Fibroblast of mammary gland (primary cell): ENCODE measurements around the gene KLHL20.
"Not testable (repeated sequence)": the region's sequence is repeated elsewhere in the genome, so short reads cannot be mapped to it uniquely, and the experiment has no call there.

Source experiments
- DNase-seq: peaks from one replicate; pipeline ENCODE4 v3.0.0-alpha.2; 2010; ENCODE audit warnings: low read depth
- H3K4me3 ChIP-seq: 2 replicates; pipeline ENCODE4 v1.5.1; 2011; ENCODE audit warnings: low read depth, mild to moderate bottlenecking, low read length, moderate library complexity; ENCODE audit not compliant: control insufficient read depth
- CTCF ChIP-seq: conservative IDR thresholded peaks from 2 replicates; pipeline ENCODE4 v1.5.1; 2011; ENCODE audit warnings: low read depth, low read length, inconsistent platforms; ENCODE audit not compliant: control insufficient read depth, insufficient read depth

The KLHL20 gene, protein sequence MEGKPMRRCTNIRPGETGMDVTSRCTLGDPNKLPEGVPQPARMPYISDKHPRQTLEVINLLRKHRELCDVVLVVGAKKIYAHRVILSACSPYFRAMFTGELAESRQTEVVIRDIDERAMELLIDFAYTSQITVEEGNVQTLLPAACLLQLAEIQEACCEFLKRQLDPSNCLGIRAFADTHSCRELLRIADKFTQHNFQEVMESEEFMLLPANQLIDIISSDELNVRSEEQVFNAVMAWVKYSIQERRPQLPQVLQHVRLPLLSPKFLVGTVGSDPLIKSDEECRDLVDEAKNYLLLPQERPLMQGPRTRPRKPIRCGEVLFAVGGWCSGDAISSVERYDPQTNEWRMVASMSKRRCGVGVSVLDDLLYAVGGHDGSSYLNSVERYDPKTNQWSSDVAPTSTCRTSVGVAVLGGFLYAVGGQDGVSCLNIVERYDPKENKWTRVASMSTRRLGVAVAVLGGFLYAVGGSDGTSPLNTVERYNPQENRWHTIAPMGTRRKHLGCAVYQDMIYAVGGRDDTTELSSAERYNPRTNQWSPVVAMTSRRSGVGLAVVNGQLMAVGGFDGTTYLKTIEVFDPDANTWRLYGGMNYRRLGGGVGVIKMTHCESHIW

GRCh38 chr1:173714759-173715537 lies at the start of gene KLHL20:
Gene KLHL20, plus strand, starts transcription at chr1:173714981. Its CDS starts 1,063 bp downstream, at chr1:173716044.
- H3K4me3 ChIP-seq = peak within 1 kb of the TSS; percentile 86
- no peak for TF ChIP-seq CTCF
- DNase-seq = peak; percentile 90

GRCh38 chr1:173666646-173667045 lies 48.1 kb upstream of the KLHL20 start:
- DNase-seq = peak; percentile 63
- H3K4me3 ChIP-seq = no peak overlapping the region
- no peak for TF ChIP-seq CTCF

DNA sequence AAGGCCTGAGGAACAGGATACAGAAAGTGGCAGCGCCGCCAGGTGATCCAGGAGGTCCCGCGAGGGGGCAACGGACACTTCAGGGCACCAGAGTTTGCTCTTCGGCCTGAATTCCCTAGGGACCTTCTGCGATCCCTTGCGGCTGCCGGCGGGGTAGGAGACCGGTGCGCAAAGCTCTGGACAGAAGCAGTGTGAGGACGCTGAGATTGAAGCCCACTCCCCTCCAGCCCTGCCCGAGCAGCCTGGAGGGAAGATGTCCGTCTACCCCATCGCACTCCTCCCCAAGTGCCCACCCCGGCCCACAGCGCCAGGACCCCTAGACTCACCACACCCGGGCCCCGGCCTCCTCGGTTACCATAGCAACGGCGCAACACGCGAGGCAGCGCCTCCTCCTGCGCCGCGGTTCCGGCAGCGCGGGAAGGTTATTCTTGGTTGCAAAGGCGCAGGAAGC lies 45.3 kb upstream of the KLHL20 start, which contains the start of gene ANKRD45:
Gene ANKRD45, minus strand, starts transcription at position 361 of the 451 bp plus-strand sequence. CDS start 10,433 bp downstream, outside the sequence.
- DNase-seq = peak; percentile 31
- TF ChIP-seq CTCF = no peak
- peak within 1 kb of the TSS; percentile 48 for H3K4me3 ChIP-seq

DNA sequence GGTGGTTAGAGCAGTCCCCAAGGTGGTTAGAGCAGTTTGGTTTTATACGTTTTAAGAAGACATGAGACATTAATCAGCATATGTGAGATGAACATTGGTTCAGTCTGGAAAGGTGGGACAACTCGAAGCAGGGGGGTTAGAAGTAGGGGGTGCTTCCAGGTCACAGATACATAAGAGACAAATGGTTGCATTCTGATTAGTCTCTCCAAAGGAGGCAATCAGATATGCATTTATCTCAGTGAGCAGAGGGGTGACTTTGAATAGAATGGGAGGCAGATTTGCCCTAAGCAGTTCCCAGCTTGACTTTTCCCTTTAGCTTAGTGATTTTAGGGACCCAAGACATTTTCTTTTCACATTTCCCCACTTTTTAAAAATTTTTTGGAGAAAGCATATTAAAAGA lies 40.3 kb upstream of the KLHL20 start:
- not testable (repeated sequence) for H3K4me3 ChIP-seq, DNase-seq

DNA sequence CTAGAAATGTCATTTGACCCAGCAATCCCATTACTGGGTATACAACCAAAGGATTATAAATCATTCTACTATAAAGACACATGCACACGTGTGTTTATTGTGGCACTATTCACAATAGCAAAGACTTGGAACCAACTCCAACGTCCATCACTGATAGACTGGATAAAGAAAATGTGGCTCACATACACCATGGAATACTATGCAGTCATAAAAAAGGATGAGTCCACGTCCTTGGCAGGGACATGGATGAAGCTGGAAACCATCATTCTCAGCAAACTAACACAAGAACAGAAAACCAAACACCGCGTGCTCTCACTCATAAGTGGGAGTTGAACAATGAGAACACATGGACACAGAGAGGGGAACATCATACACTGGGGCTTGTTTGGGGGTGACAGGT lies 34.6 kb upstream of the KLHL20 start:
- H3K4me3 ChIP-seq, DNase-seq: not testable (repeated sequence)

DNA sequence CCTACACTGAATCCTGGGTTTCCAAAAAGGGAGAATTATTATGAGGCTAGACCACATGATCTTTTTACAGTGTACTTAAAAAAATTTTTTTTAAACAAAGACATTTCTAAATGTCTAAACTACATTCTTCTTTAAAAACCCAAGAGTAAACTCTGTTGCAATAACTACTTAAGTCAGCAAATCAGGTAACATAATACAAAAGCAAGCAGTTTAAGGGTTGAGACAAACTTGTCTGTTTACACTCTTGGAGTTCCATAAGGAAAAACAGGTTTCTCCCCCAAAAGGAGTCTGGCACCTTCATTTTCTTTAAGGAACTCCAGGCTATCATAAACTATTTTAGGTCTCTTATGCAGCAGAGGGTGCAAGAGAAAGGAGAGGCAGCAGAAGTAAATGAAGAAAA lies 32.6 kb upstream of the KLHL20 start:
- no peak for DNase-seq
- no peak for TF ChIP-seq CTCF
- no peak overlapping the region for H3K4me3 ChIP-seq

- H3K4me3 ChIP-seq, DNase-seq: not testable (repeated sequence)
Observed at GRCh38 chr1:173683838-173684237, 30.9 kb upstream of the KLHL20 start.

DNA sequence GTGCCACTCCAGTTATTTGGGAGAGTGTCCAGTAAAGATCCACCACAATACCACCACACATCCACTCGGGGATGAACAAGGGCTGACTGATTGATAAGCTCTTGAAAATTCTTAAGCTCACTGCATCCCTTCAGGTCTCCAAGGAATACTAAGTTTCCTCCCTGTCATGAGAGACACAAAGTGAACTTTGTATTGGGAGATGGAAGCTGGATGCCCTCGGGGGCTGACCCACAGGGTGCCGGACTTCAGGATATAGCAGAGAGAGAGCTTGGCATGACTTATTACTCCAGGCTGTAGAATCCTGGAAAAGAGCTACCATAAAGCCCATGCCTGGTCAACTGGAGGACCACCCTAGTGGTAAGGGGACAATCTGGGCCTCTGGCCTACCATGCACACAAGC lies 29.7 kb upstream of the KLHL20 start:
- not testable (repeated sequence) for DNase-seq

More for the DNA sequence above, 29.7 kb upstream of the KLHL20 start:
- not testable (repeated sequence) for H3K4me3 ChIP-seq
